OCI-LY3 (cell line): ENCODE data around the gene NDUFA12.

Source experiments
- H2AFZ ChIP-seq: fragments of 200-600, 300-600 bp; shearing (Covaris generic); 2 replicates; pipeline ENCODE4 v1.6.0; 2014; ENCODE audit warnings: antibody characterized with exemption, low read depth, low read length
- H3K27ac ChIP-seq: fragments of 200-600, 300-600 bp; sonication (generic); 2 replicates; pipeline ENCODE4 v1.5.1; 2014; ENCODE audit warnings: mild to moderate bottlenecking, low read length, moderate library complexity, mixed read lengths
- H3K27me3 ChIP-seq: fragments of 200-600, 300-600 bp; sonication (generic); 2 replicates; pipeline ENCODE4 v1.6.1; 2014; ENCODE audit warnings: low read depth, low read length, mixed read lengths
- H3K36me3 ChIP-seq: fragments of 200-600, 300-600 bp; sonication (generic); replicated peaks from 2 replicates; pipeline ENCODE3; 2014; ENCODE audit warnings: low read depth, low read length, mixed read lengths
- H3K4me1 ChIP-seq: fragments of 300-600, 200-600 bp; sonication (generic); 2 replicates; pipeline ENCODE4 v1.6.1; 2014; ENCODE audit warnings: low read length, mixed read lengths
- H3K4me2 ChIP-seq: fragments of 200-600, 300-600 bp; sonication (generic); 2 replicates; pipeline ENCODE4 v1.6.1; 2014; ENCODE audit warnings: low read length, mixed read lengths
- H3K4me3 ChIP-seq: fragments of 300-600, 200-600 bp; sonication (generic); 2 replicates; pipeline ENCODE4 v1.5.1; 2014; ENCODE audit warnings: antibody characterized with exemption, mild to moderate bottlenecking, low read length, moderate library complexity
- H3K79me2 ChIP-seq: fragments of 300-600, 200-600 bp; shearing (Covaris generic); 2 replicates; pipeline ENCODE4 v1.6.1; 2014; ENCODE audit warnings: mild to moderate bottlenecking, low read length, mixed read lengths
- H3K9ac ChIP-seq: fragments of 300-600, 200-600 bp; shearing (Covaris generic); 2 replicates; pipeline ENCODE4 v1.6.0; 2014; ENCODE audit warnings: mild to moderate bottlenecking, low read length, moderate library complexity
- H3K9me3 ChIP-seq: fragments of 200-600, 300-600 bp; shearing (Covaris generic); 2 replicates; pipeline ENCODE4 v1.6.1; 2014; ENCODE audit warnings: low read length, mixed read lengths; ENCODE audit not compliant: insufficient read depth
- H4K20me1 ChIP-seq: fragments of 200-600, 300-600 bp; sonication (generic); 2 replicates; pipeline ENCODE4 v1.6.1; 2016; ENCODE audit warnings: low read length, mixed read lengths; ENCODE audit not compliant: insufficient read depth
- EZH2phosphoT487 ChIP-seq: fragments of 200-600 bp; shearing (Covaris generic); IDR thresholded peaks from 2 replicates; pipeline ENCODE4 v1.6.1; 2018; ENCODE audit warnings: antibody characterized with exemption, mixed run types, low read depth
- TF ChIP-seq, protein P1 (sequence below): fragments of 200-600, 300-600 bp; sonication (generic); IDR thresholded peaks from 2 replicates; pipeline ENCODE4 v1.5.1; 2014; ENCODE audit warnings: antibody characterized with exemption, low read length, low read depth

The NDUFA12 gene

DNA sequence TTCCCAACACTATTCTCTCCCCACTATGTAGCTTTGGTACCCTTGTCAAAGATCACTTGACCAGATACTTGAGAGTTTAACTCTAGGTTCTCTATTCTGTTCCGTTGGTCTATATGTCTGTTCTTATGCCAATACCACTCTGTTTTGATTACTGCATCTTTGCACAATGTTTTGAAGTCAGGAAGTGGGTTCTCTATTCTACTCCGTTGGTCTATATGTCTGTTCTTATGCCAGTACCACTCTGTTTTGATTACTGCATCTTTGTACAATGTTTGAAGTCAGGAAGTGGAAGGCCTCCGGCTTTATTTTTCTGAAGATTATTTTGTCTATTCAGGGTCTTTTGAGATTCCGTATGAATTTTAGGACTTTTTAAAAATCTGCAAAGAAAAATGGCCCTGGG is 2.7 kb upstream of the NDUFA12 start:
- Histone ChIP-seq H3K79me2 (peaks cover 11% of the 10 kb centered on the region), H3K36me3 (no peaks in the 10 kb centered on the region), H3K4me1 (peaks cover 8% of the 10 kb centered on the region), H3K27ac (no peak overlapping the region), H3K4me2 (no peak overlapping the region), H2AFZ (no peak overlapping the region), H3K4me3 (no peak overlapping the region), H4K20me1 (no peaks in the 10 kb centered on the region), H3K9ac (no peak overlapping the region), H3K9me3 (no peaks in the 10 kb centered on the region), H3K27me3 (no peaks in the 10 kb centered on the region)
- TF ChIP-seq, protein P1, sequence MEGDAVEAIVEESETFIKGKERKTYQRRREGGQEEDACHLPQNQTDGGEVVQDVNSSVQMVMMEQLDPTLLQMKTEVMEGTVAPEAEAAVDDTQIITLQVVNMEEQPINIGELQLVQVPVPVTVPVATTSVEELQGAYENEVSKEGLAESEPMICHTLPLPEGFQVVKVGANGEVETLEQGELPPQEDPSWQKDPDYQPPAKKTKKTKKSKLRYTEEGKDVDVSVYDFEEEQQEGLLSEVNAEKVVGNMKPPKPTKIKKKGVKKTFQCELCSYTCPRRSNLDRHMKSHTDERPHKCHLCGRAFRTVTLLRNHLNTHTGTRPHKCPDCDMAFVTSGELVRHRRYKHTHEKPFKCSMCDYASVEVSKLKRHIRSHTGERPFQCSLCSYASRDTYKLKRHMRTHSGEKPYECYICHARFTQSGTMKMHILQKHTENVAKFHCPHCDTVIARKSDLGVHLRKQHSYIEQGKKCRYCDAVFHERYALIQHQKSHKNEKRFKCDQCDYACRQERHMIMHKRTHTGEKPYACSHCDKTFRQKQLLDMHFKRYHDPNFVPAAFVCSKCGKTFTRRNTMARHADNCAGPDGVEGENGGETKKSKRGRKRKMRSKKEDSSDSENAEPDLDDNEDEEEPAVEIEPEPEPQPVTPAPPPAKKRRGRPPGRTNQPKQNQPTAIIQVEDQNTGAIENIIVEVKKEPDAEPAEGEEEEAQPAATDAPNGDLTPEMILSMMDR, result no peak
- no peak for TF ChIP-seq EZH2phosphoT487

DNA sequence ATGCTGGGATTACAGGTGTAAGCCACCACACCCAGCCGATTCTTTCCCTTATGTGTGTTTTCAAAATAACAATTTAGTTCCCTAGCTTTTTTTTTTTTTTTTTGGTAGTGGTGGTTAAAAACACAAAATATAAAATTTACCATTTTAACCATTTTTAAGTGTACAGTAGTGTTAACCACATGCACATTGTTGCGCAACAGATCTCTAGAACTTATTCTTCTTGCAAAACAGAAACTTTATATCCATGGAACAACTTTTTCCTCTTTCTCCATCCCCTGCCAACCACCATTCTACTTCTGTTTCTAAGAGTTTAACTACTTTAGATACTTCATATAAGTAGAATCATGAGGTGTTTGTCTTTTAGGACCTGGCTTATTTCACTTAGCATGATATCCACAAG is 1.1 kb upstream of the NDUFA12 start:
- H3K4me3 ChIP-seq, result no peak overlapping the region
- H3K27me3 ChIP-seq, result no peaks in the 10 kb centered on the region
- H3K4me1 ChIP-seq, result peaks cover 8% of the 10 kb centered on the region
- peaks cover 14% of the 10 kb centered on the region for H3K79me2 ChIP-seq
- H3K9me3 ChIP-seq, result no peaks in the 10 kb centered on the region
- TF ChIP-seq, protein P1, result no peak
- no peak for TF ChIP-seq EZH2phosphoT487
- no peak overlapping the region for H3K4me2 ChIP-seq
- no peaks in the 10 kb centered on the region for H4K20me1 ChIP-seq
- H3K27ac ChIP-seq, result no peak overlapping the region
- no peak overlapping the region for H2AFZ ChIP-seq
- peaks cover 7% of the 10 kb centered on the region for H3K36me3 ChIP-seq
- H3K9ac ChIP-seq, result no peak overlapping the region

DNA sequence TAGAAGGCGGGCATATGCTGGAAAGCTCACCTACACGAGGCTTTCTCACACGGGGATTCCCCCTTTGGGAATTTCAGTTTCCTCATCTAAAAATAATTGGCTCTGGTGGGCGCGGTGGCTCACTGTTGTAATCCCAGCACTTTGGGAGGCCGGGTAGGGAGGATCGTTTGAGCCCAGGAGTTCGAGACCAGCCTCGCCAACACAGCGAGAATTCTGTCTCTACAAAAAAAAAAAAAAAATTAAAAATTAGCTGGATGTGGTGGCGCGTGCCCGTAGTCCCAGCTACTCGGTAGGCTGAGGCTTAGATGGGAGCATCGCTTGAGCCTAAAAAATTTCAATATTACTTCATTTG is 400 bp upstream of the NDUFA12 start:
- Histone ChIP-seq H2AFZ (peak overlapping the region; percentile 44; the same call in 1 of the 2 replicates), H3K4me3 (peak overlapping the region; percentile 89)
- TF ChIP-seq EZH2phosphoT487, result no peak
- TF ChIP-seq, protein P1, result no peak

DNA sequence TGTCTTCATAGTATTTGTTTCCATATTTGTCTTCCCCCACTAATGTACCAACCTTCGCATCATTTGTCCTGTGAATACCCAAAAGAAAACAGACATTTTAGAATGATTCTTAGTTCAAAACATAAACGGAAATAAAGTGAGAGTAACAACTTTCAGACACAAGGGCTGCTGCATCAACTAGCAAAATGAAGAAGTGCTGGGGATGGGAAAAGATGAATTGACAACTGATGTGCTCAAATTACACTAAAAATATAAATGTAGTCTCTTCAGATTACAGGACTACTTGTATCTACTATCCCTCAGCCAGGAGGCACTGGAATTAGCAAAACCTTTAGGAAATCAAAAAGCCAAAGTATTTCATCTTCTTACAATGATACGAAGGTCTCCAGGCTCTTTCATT is 743 bp downstream of the NDUFA12 start:
- Histone ChIP-seq H3K4me1 (peaks cover 8% of the 10 kb centered on the region), H3K9me3 (no peaks in the 10 kb centered on the region), H3K4me3 (peak overlapping the region; percentile 89), H3K79me2 (peaks cover 29% of the 10 kb centered on the region), H2AFZ (0 out of 2 replicates have a peak overlapping the region, but pooled peaks have one; percentile 84), H3K27me3 (no peaks in the 10 kb centered on the region), H3K9ac (peak overlapping the region; percentile 84), H4K20me1 (no peaks in the 10 kb centered on the region), H3K27ac (0 out of 2 replicates have a peak overlapping the region, but pooled peaks have one; percentile 39), H3K4me2 (peak overlapping the region; percentile 92), H3K36me3 (peaks cover 7% of the 10 kb centered on the region)
- TF ChIP-seq EZH2phosphoT487, result no peak
- TF ChIP-seq, protein P1, result no peak

More for the DNA sequence above, 400 bp upstream of the NDUFA12 start:
- Histone ChIP-seq H3K27ac (no peak overlapping the region), H3K9ac (peak overlapping the region; percentile 33; the same call in 1 of the 2 replicates), H3K4me1 (peaks cover 8% of the 10 kb centered on the region), H4K20me1 (no peaks in the 10 kb centered on the region), H3K27me3 (no peaks in the 10 kb centered on the region), H3K4me2 (peak overlapping the region; percentile 56), H3K36me3 (peaks cover 7% of the 10 kb centered on the region), H3K9me3 (no peaks in the 10 kb centered on the region), H3K79me2 (peaks cover 18% of the 10 kb centered on the region)
